MCF 10A (cell line): ENCODE results near the gene C1orf35. TPM values are rescaled to one million over a fixed set of nuclear protein-coding genes. Genes with fewer than 3 reads are reported as not detected.

Experiments used
- BruUV-seq: library from RNA; stranded (reverse); fragments of 400-500 nt; replicated peaks from 2 replicates; lab custom pipeline; 2021; lab: Mats Ljungman, UMichigan
- CTCF ChIA-PET: fragments of 300-600 bp; sonication (Branson Sonifier 250); formaldehyde crosslinking; extraction: SDS; loops from one replicate; lab custom pipeline; 2021; ENCODE audit warnings: antibody characterized with exemption, inconsistent platforms; lab: Yijun Ruan, JAX
- POLR2A ChIA-PET: fragments of 300-600, 350-650 bp; sonication (Branson Sonifier 250); formaldehyde crosslinking; extraction: SDS; loops from one replicate; lab custom pipeline; 2020; ENCODE audit warnings: antibody characterized with exemption, inconsistent platforms; lab: Yijun Ruan, JAX
- DNase-seq: peaks from one replicate; pipeline ENCODE4 v3.0.0-alpha.2; 2018; ENCODE audit not compliant: unreplicated experiment
- H3K27ac Mint-ChIP-seq: one replicate; pipeline ENCODE4 v1.8.0; 2022; ENCODE audit warnings: mild to moderate bottlenecking, low read depth, mixed read lengths; ENCODE audit not compliant: unreplicated experiment
- H3K27me3 Mint-ChIP-seq: one replicate; pipeline ENCODE4 v1.8.0; 2022; ENCODE audit warnings: mixed read lengths; ENCODE audit not compliant: insufficient read depth, unreplicated experiment
- H3K36me3 Mint-ChIP-seq: one replicate; pipeline ENCODE4 v1.8.0; 2022; ENCODE audit warnings: mild to moderate bottlenecking, moderate library complexity, mixed read lengths; ENCODE audit not compliant: insufficient read depth, unreplicated experiment
- H3K4me1 Mint-ChIP-seq: one replicate; pipeline ENCODE4 v1.8.0; 2022; ENCODE audit warnings: mixed read lengths; ENCODE audit not compliant: insufficient read depth, unreplicated experiment
- H3K4me3 Mint-ChIP-seq: one replicate; pipeline ENCODE4 v1.8.0; 2022; ENCODE audit warnings: mild to moderate bottlenecking, moderate library complexity, mixed read lengths; ENCODE audit not compliant: unreplicated experiment
- H3K9me3 Mint-ChIP-seq: one replicate; pipeline ENCODE4 v1.8.0; 2022; ENCODE audit warnings: mixed read lengths; ENCODE audit not compliant: unreplicated experiment
- intact Hi-C: fragments of 100-400 bp; cut with micrococcal nuclease; formaldehyde crosslinking; loops from 2 replicates; pipeline ENCODE4 v1.14.1; 2022
- total RNA-seq: library from RNA; stranded (reverse); gene quantifications from 2 replicates; pipeline ENCODE4 v1.2.3, GENCODE V29; 2022
- TF ChIP-seq, protein P1 (sequence below): fragments of 200-600 bp; IDR thresholded peaks from one replicate; pipeline ENCODE4 v1.8.0; 2022; ENCODE audit warnings: antibody characterized with exemption, mild to moderate bottlenecking; ENCODE audit not compliant: unreplicated experiment

The C1orf35 gene
- total RNA-seq, 1 experiment from 2014 or later, result 49.2 TPM

DNA sequence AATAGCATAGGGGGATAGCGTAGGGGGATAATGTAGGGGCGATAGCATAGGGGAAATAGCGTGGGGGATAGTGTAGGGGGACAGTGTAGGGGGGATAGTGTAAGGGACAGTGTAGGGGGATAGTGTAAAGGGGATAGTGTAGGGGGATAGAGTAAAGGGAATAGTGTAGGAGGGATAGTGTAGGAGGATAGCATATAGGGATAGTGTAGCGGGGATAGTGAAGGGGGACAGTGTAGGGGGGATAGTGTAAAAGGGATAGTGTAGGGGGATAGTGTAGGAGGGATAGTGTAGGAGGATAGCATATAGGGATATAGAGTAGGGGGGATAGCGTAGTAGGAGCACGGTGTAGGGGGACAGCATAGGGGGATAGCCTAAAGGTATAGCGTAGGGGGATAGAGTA is 34.8 kb downstream of the C1orf35 start:
- H3K9me3 Mint-ChIP-seq, result no peaks in the 10 kb centered on the region
- no peak overlapping the region for H3K27ac Mint-ChIP-seq
- TF ChIP-seq, protein P1, sequence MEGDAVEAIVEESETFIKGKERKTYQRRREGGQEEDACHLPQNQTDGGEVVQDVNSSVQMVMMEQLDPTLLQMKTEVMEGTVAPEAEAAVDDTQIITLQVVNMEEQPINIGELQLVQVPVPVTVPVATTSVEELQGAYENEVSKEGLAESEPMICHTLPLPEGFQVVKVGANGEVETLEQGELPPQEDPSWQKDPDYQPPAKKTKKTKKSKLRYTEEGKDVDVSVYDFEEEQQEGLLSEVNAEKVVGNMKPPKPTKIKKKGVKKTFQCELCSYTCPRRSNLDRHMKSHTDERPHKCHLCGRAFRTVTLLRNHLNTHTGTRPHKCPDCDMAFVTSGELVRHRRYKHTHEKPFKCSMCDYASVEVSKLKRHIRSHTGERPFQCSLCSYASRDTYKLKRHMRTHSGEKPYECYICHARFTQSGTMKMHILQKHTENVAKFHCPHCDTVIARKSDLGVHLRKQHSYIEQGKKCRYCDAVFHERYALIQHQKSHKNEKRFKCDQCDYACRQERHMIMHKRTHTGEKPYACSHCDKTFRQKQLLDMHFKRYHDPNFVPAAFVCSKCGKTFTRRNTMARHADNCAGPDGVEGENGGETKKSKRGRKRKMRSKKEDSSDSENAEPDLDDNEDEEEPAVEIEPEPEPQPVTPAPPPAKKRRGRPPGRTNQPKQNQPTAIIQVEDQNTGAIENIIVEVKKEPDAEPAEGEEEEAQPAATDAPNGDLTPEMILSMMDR, result no peak
- peaks cover 32% of the 10 kb centered on the region for H3K27me3 Mint-ChIP-seq
- intact Hi-C loops, result no loop called here
- no peaks in the 10 kb centered on the region for H3K4me1 Mint-ChIP-seq
- H3K36me3 Mint-ChIP-seq, result no peaks in the 10 kb centered on the region
- H3K4me3 Mint-ChIP-seq, result no peak overlapping the region
- CTCF ChIA-PET, result no interaction called here
- no peak for DNase-seq
- no TSS peak for BruUV-seq
- POLR2A ChIA-PET, result no interaction called here

DNA sequence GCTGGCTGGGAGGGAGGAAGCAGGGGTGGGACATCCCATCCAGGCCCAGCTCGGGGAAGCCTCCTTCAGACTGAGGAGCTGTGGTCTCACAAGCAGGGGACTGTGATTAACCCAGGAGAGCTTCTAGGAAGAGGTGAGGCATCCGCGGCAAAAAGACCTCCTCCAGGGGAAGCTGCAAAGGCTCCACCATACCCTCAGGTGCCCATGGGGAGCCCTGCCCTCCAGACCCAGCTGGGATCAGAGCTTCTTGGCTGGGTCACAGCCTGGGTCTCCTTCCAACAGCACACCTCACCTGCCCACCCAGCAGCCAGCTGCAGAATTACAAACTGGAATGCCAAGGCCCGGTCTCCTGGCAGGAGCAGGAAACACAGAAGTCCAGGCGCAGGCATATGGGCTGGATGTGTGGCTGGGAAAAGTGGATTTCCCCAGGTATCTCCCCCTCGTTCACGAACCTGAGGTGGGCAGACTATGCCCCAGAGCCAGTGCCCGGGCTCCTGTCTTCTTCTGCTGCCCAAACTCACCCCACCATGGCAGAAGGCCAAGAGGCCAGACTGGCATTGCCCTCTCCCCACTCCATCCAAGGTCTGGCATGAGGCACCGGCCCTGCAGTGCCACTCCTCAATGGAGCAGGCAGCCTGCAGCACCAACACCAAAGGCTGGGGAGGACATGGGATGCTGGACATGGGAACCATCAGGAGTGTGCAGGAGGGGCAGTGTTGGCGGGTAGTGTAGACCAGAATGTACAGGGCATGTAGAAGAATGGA is 36.1 kb downstream of the C1orf35 start:
- ChIA-PET CTCF (interaction anchor here (0.6 to 2.9 kb wide), 3 partner anchors 68 to 336 kb away, joined by 3 to 18 read pairs (median 5); no protein-coding TSS in a partner anchor), POLR2A (interaction anchor here (1.6 kb wide), 1 partner anchor 15 kb away, joined by 3 read pairs; the partner anchor contains the start of gene ARF1)
- H3K9me3 Mint-ChIP-seq, result no peaks in the 10 kb centered on the region
- TF ChIP-seq, protein P1, result no peak
- H3K4me3 Mint-ChIP-seq, result no peak overlapping the region
- H3K36me3 Mint-ChIP-seq, result no peaks in the 10 kb centered on the region
- BruUV-seq, result no TSS peak
- H3K27ac Mint-ChIP-seq, result no peak overlapping the region
- H3K4me1 Mint-ChIP-seq, result no peaks in the 10 kb centered on the region
- intact Hi-C loops, result no loop called here
- peaks cover 32% of the 10 kb centered on the region for H3K27me3 Mint-ChIP-seq
- DNase-seq, result no peak

DNA sequence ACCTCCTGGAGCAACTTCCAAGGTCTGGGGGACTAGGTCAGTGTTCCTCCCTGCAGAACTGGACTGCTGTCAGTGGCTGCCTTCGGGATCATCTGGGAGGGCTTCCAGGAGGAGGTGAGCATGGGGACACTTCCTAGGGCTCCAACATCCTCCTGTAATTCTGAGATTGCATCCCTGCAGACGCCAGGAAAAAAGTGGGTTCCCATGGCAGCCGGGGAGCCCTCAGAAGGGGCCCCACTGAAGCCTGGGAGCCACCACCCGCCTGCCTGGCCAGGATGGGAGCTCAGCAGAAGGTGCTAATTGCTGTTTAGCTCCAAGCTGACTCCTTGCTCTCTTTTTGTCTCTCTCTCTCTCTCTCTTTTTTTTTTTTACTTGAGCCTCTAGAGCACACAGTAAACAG is 36.7 kb downstream of the C1orf35 start:
- no peaks in the 10 kb centered on the region for H3K9me3 Mint-ChIP-seq
- no TSS peak for BruUV-seq
- no peak overlapping the region for H3K27ac Mint-ChIP-seq
- ChIA-PET POLR2A (interaction anchor here (0.7 to 1.6 kb wide), 3 partner anchors 12 to 18 kb away, joined by 3 to 4 read pairs (median 3); partner anchors contain the start of gene ARF1), CTCF (interaction anchor here (0.6 to 2.9 kb wide), 3 partner anchors 68 to 335 kb away, joined by 3 to 18 read pairs (median 5); no protein-coding TSS in a partner anchor)
- no peaks in the 10 kb centered on the region for H3K4me1 Mint-ChIP-seq
- H3K27me3 Mint-ChIP-seq, result peaks cover 32% of the 10 kb centered on the region
- no peak overlapping the region for H3K4me3 Mint-ChIP-seq
- TF ChIP-seq, protein P1, result no peak
- DNase-seq, result no peak
- intact Hi-C loops, result no loop called here
- no peaks in the 10 kb centered on the region for H3K36me3 Mint-ChIP-seq

DNA sequence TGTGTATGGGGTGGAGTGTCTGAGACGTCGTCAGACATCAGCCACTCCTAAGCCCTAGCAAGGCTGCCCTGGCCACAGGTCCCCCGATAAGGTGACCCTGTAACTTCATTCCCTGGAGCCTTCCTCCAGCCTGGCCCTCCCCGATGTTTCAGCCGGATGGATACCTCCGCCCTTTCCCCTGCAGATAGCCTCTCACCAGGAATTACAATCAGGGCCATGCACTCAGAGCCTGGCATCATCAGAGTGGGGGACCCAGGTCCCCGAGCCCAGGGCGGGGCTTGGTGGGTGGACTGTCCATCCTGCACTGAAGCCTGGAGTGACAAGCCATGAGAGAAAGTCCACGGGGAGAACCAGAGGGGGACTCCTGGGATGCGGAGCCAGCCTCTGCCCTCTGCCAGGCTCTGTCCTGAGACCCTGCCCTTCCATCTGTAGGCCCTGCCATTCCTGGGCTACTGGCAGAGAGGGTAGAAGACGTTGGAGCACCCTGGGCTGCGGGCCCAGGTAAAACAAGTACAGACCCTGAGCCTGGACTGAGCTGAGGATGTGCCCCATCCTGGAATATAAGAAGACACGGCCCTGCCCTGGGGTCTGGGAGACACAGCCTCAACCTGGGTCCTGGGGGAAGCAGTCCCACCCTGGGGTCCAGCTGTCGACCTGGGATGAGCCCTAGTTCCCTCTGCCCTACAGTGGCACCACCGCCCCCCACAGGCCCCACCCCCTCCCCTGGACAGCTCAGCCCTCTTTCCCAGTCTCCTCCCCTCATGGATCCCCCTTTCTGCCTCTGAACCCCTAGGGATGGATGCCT is 37.4 kb downstream of the C1orf35 start:
- no peaks in the 10 kb centered on the region for H3K36me3 Mint-ChIP-seq
- ChIA-PET POLR2A (interaction anchor here (0.7 to 1.6 kb wide), 3 partner anchors 11 to 19 kb away, joined by 3 to 4 read pairs (median 3); partner anchors contain the start of gene ARF1), CTCF (interaction anchor here (0.7 to 2.9 kb wide), 5 partner anchors 13 to 334 kb away, joined by 3 to 18 read pairs (median 3); no protein-coding TSS in a partner anchor)
- DNase-seq, result no peak
- no peaks in the 10 kb centered on the region for H3K9me3 Mint-ChIP-seq
- H3K4me1 Mint-ChIP-seq, result no peaks in the 10 kb centered on the region
- H3K27ac Mint-ChIP-seq, result no peak overlapping the region
- no TSS peak for BruUV-seq
- no peak overlapping the region for H3K4me3 Mint-ChIP-seq
- TF ChIP-seq, protein P1, result no peak
- H3K27me3 Mint-ChIP-seq, result peaks cover 32% of the 10 kb centered on the region
- intact Hi-C loops, result no loop called here
